Lung (tissue), 12 donors: ENCODE data around the gene CCL4. TPM values are rescaled to one million over a fixed set of nuclear protein-coding genes. Genes with fewer than 3 reads are reported as not detected.
"Not testable (repeated sequence)": the region's sequence is repeated elsewhere in the genome, so short reads cannot be mapped to it uniquely, and the experiment has no call there.

Experiments
- ATAC-seq: fragments of 200-7000 bp; cut with Tn5 transposase; one replicate; pipeline ENCODE4 v1.9.1; 2020; ENCODE audit warnings: moderate number of reproducible peaks; ENCODE audit not compliant: insufficient read depth, low FRiP score
- DNase-seq, 3 donors: peaks; one replicate each; pipeline ENCODE4 v3.0.0-alpha.2; 2013 to 2017
- H3K27ac ChIP-seq, 2 donors: one replicate each; pipeline ENCODE4 v1.5.1; 2013; ENCODE audit warnings: mild to moderate bottlenecking in 2 of 2, moderate library complexity in 2 of 2, control low read depth in 1 of 2, inconsistent platforms in 1 of 2, low read depth in 1 of 2, low read length in 1 of 2
- H3K27me3 ChIP-seq, 3 donors: one replicate each; pipeline ENCODE4 v1.5.1; 2013; ENCODE audit warnings: low read length in 2 of 3; ENCODE audit not compliant: control insufficient read depth in 3 of 3, insufficient read depth in 3 of 3
- H3K36me3 ChIP-seq, 4 donors: one replicate each; pipeline ENCODE4 v1.5.1; 2013; ENCODE audit warnings: low read length in 4 of 4, mild to moderate bottlenecking in 1 of 4, moderate library complexity in 1 of 4; ENCODE audit not compliant: control insufficient read depth in 4 of 4, insufficient read depth in 4 of 4
- H3K4me1 ChIP-seq, 5 donors: one replicate each; pipeline ENCODE4 v1.5.1; 2013; ENCODE audit warnings: low read length in 5 of 5, mild to moderate bottlenecking in 2 of 5, moderate library complexity in 1 of 5; ENCODE audit not compliant: control insufficient read depth in 5 of 5, insufficient read depth in 5 of 5
- H3K4me3 ChIP-seq: one replicate; pipeline ENCODE4 v1.5.1; 2013; ENCODE audit warnings: mild to moderate bottlenecking, control low read depth, moderate library complexity
- H3K9ac ChIP-seq, 2 donors: one replicate each; pipeline ENCODE4 v1.5.1; 2013; ENCODE audit warnings: low read length in 2 of 2, control low read depth in 1 of 2; ENCODE audit not compliant: insufficient read depth in 1 of 2
- H3K9me3 ChIP-seq, 4 donors: one replicate each; pipeline ENCODE4 v1.5.1; 2013; ENCODE audit warnings: low read length in 3 of 4, mild to moderate bottlenecking in 1 of 4, moderate library complexity in 1 of 4; ENCODE audit not compliant: control insufficient read depth in 4 of 4, insufficient read depth in 3 of 4
- WGBS, 2 donors: extraction: QIAGEN DNeasy Blood & Tissue Kit; methylation state at CpG; one replicate each; pipeline ENCODE4 v1.1.7; 2013; 5-methylcytosine and 5-hydroxymethylcytosine counted together
- polyA plus RNA-seq, 2 donors: library from polyadenylated mRNA; stranded (reverse); fragments of 200-250 nt; gene quantifications; one replicate each; pipeline ENCODE4 v1.2.1, GENCODE V29; 2013
- total RNA-seq, 2 donors: library from RNA; depleted of rRNA in 1 of 2; stranded (reverse); fragments of >200 nt in 1 of 2; gene quantifications; one replicate each; pipeline ENCODE4 v1.2.1, GENCODE V29; 2014 to 2021
- TF ChIP-seq, protein P1 (sequence below): IDR thresholded peaks from 2 replicates; pipeline ENCODE4 v1.5.1; 2012; ENCODE audit warnings: mild to moderate bottlenecking; ENCODE audit errors: control extremely low read depth, extremely low read depth
- donor health status: control.
- donor health status: control.
- donor health status: Bipolar disorder and iron deficiency.
- donor health status: healthy.
- donor health status: DM: yes; HTN: yes; CAD: no.

Gene CCL4
- total and polyA plus RNA-seq, 4 donors, result 8.3 to 502 (median 21.1) TPM

- H3K27ac ChIP-seq, result no peak overlapping the region
- WGBS, 2 donors, result 62 to 80% methylated on average over 5 of the region's 5 CpGs
- H3K27me3 ChIP-seq, result peaks cover 0 to 4% (median 0%) of the 10 kb centered on the region in 3 donors
- no peak overlapping the region for H3K4me3 ChIP-seq
- TF ChIP-seq, protein P1, sequence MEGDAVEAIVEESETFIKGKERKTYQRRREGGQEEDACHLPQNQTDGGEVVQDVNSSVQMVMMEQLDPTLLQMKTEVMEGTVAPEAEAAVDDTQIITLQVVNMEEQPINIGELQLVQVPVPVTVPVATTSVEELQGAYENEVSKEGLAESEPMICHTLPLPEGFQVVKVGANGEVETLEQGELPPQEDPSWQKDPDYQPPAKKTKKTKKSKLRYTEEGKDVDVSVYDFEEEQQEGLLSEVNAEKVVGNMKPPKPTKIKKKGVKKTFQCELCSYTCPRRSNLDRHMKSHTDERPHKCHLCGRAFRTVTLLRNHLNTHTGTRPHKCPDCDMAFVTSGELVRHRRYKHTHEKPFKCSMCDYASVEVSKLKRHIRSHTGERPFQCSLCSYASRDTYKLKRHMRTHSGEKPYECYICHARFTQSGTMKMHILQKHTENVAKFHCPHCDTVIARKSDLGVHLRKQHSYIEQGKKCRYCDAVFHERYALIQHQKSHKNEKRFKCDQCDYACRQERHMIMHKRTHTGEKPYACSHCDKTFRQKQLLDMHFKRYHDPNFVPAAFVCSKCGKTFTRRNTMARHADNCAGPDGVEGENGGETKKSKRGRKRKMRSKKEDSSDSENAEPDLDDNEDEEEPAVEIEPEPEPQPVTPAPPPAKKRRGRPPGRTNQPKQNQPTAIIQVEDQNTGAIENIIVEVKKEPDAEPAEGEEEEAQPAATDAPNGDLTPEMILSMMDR, result no peak
- ATAC-seq, result no peak
- no peak for DNase-seq
- H3K4me1 ChIP-seq, result no peaks in the 10 kb centered on the region
- no peak overlapping the region for H3K9ac ChIP-seq
- H3K36me3 ChIP-seq, result no peaks in the 10 kb centered on the region
- no peaks in the 10 kb centered on the region for H3K9me3 ChIP-seq
Observed at GRCh38 chr17:36105781-36106492, 2.3 kb downstream of the CCL4 start.

DNA sequence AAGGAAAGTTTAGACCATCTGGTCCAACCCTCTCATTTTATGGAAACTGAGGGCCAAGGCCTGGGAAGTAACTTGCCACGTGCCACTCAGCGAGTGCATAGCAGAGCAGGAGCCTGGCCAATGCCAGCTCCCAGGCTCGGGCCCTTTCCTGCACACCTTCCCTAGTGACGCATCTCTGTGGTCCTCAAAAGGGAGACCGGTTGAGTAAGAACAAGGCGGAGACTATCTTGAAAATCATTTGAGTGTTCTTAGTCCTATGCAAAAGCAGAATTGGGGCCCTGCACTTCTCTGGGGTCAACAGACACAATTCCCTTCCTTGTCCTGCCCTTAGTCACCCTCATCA is 2.8 kb downstream of the CCL4 start:
- DNase-seq (no peak), ATAC-seq (no peak)
- no peaks in the 10 kb centered on the region for H3K36me3 ChIP-seq
- TF ChIP-seq, protein P1, result no peak
- H3K4me3 ChIP-seq, result no peak overlapping the region
- WGBS, 2 donors, result 79 to 81% methylated on average over 6 of the region's 6 CpGs
- peaks cover 0 to 4% (median 0%) of the 10 kb centered on the region in 3 donors for H3K27me3 ChIP-seq
- no peak overlapping the region for H3K27ac ChIP-seq
- no peaks in the 10 kb centered on the region for H3K9me3 ChIP-seq
- no peaks in the 10 kb centered on the region for H3K4me1 ChIP-seq
- H3K9ac ChIP-seq, result no peak overlapping the region

DNA sequence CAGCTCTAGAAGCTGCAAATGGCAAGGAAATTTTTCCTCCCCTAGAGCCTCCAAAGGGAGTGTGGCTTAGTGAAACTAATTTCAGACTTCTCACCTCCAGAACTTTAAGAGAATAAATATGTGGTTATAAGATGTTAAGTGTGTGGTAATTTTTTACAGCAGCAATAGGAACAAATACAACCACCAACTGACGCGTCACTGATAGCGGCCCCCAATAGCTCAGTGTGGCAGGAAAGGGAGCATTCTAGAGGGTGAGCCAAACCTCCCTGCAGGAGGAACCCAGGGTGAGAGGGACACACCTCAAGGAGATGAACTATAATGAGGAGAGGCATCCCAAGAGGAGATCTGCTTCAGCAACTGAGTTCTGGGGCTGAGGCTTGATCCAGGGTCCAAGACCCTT is 4.0 kb downstream of the CCL4 start:
- no peak for ATAC-seq
- no peak overlapping the region for H3K9ac ChIP-seq
- peaks cover 0 to 4% (median 0%) of the 10 kb centered on the region in 3 donors for H3K27me3 ChIP-seq
- H3K36me3 ChIP-seq, result no peaks in the 10 kb centered on the region
- no peaks in the 10 kb centered on the region for H3K4me1 ChIP-seq
- H3K4me3 ChIP-seq, result no peak overlapping the region
- 27 to 71% methylated on average over 3 of the region's 3 CpGs for WGBS, 2 donors
- no peaks in the 10 kb centered on the region for H3K9me3 ChIP-seq
- TF ChIP-seq, protein P1, result no peak
- no peak overlapping the region for H3K27ac ChIP-seq
- DNase-seq, result no peak

- H3K36me3 ChIP-seq, H3K27me3 ChIP-seq, H3K4me1 ChIP-seq, H3K9me3 ChIP-seq, ATAC-seq, H3K4me3 ChIP-seq, H3K27ac ChIP-seq, H3K9ac ChIP-seq, DNase-seq: not testable (repeated sequence)
- 26 to 57% methylated on average over 5 of the region's 5 CpGs for WGBS, 2 donors
Observed at GRCh38 chr17:36108265-36108664, 4.6 kb downstream of the CCL4 start.
